IMR-90 (cell line): ENCODE results near the gene CEP128.

Experiments
- CTCF ChIP-seq: conservative IDR thresholded peaks from 2 replicates; pipeline ENCODE4 v1.5.1; 2012; ENCODE audit warnings: mild to moderate bottlenecking, low read depth, low read length, improper control_type of control experiment
- FOS ChIP-seq: fragments of 150-350 bp; IDR thresholded peaks from 2 replicates; pipeline ENCODE4 v1.6.1; 2016; ENCODE audit warnings: low read depth, low read length
- MAFK ChIP-seq: IDR thresholded peaks from 2 replicates; pipeline ENCODE4 v1.6.1; 2012; ENCODE audit warnings: low read depth, low read length, improper control_type of control experiment
- POLR2A ChIP-seq: IDR thresholded peaks from 2 replicates; pipeline ENCODE4 v1.6.1; 2012; ENCODE audit warnings: mild to moderate bottlenecking, low read depth, low read length
- RAD21 ChIP-seq: IDR thresholded peaks from 2 replicates; pipeline ENCODE4 v1.6.1; 2012; ENCODE audit warnings: low read length, improper control_type of control experiment

- TF ChIP-seq FOS (no peak), POLR2A (no peak), CTCF (no peak), MAFK (no peak), RAD21 (no peak)
Measured at GRCh38 chr14:80692903-80693302, 248.6 kb downstream of the CEP128 start.
